ENCODE measurements around the gene OR2Y1.
"Not testable (repeated sequence)": the region's sequence is repeated elsewhere in the genome, so short reads cannot be mapped to it uniquely, and the experiment has no call there.

The OR2Y1 gene

DNA sequence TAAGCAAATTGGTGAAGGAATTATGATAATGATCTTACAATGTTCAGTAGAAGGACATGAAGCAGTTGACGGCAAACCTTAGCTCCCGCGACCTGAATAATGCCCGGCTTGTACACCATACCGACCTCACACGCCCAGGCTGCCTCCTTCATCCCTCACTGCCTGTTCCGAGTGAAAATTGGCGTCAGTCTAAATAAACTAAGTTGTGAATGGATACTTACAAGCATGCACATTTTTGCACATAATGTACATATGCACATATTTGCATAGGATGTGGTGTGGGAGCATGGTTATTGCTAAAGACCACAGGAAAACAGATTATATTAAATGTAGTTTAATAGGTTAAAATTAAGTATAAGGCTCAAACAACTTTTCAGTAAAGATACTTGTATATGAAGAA lies 14.9 kb downstream of the OR2Y1 start:
- no peaks in the 10 kb centered on the region for H3K4me1 ChIP-seq (ENCODE audit: control insufficient read depth, insufficient read depth, low read length)
- no peaks in the 10 kb centered on the region for H3K27me3 ChIP-seq (ENCODE audit: control insufficient read depth, insufficient read depth, low read length)
- no peaks in the 10 kb centered on the region for H3K9me3 ChIP-seq (replicated peaks; ENCODE audit: low read length)
- H3K36me3 ChIP-seq (ENCODE audit: insufficient read depth, low read length) = no peaks in the 10 kb centered on the region
- no peak overlapping the region for H3K9ac ChIP-seq (ENCODE audit: low read depth, low read length)
- no peak overlapping the region for H3K4me2 ChIP-seq (ENCODE audit: low read length)
- H3K4me3 ChIP-seq (ENCODE audit: low read length) = no peak overlapping the region

DNA sequence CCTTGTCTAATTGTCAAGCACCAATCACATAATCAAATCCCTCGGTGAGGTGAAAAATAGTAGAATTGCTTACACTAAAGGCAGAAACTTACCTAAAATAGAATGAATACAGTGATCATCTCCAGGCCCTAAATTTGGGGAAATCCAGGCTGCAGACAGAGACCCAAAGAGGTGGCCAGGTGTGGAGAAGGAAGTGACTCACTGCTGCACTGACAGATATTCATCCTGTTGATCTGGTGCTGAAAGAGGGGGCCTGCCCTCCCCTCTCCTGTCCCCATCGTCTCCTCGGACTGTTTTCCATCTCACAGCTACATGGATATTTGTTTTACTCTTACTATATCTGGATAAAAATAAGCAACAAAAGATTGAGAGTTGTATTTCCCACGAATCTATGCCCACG lies 15.9 kb downstream of the OR2Y1 start:
- no peak overlapping the region for H3K4me2 ChIP-seq (ENCODE audit: low read length)
- H3K4me1 ChIP-seq (ENCODE audit: control insufficient read depth, insufficient read depth, low read length) = no peaks in the 10 kb centered on the region
- no peaks in the 10 kb centered on the region for H3K9me3 ChIP-seq (replicated peaks; ENCODE audit: low read length)
- H3K9ac ChIP-seq (ENCODE audit: low read depth, low read length) = no peak overlapping the region
- H3K27me3 ChIP-seq (ENCODE audit: control insufficient read depth, insufficient read depth, low read length) = no peaks in the 10 kb centered on the region
- H3K36me3 ChIP-seq (ENCODE audit: insufficient read depth, low read length) = no peaks in the 10 kb centered on the region
- no peak overlapping the region for H3K4me3 ChIP-seq (ENCODE audit: low read length)

DNA sequence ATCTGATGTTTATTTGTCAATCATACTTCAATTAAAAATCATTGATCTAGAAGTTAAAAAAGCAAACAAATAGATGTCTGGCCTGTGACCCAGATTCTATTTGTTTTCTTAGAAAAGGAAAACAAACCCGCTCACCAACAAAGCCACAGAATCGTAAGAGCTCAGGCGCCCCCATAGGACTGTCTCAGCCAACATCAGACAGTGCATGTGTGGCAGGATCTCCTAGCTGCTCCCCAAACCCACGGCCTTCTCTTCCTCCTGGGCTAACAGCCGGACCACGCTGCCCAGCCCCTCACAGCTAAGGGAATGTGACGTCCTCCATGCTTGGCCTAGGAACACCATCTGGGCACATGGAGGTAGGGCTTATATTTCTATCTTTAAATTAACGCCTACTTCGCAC lies 19.4 kb downstream of the OR2Y1 start:
- Histone ChIP-seq H3K9ac (ENCODE audit: low read depth, low read length) (no peak overlapping the region), H3K36me3 (ENCODE audit: insufficient read depth, low read length) (no peaks in the 10 kb centered on the region), H3K4me2 (ENCODE audit: low read length) (no peak overlapping the region), H3K4me1 (ENCODE audit: control insufficient read depth, insufficient read depth, low read length) (no peaks in the 10 kb centered on the region), H3K9me3 (replicated peaks; ENCODE audit: low read length) (no peaks in the 10 kb centered on the region), H3K4me3 (ENCODE audit: low read length) (no peak overlapping the region), H3K27me3 (ENCODE audit: control insufficient read depth, insufficient read depth, low read length) (peaks cover 15% of the 10 kb centered on the region)

DNA sequence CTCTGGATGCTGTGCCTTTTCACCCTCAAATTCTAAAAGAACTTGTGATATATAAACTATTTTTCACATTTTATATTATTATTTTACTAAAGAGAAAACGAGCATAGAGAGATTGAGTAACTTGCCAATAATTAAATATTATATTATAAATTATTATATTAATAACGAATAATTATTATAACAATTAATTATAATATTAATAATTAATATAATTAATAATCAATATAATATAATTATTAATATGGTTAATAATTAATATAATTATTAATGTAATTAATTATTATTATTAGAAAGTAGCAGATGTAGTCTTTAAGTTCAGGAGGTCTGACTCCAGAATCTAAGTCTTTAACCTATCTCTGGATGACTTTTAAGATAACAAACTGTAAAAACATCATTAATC lies 20.1 kb downstream of the OR2Y1 start:
- H3K27me3 ChIP-seq (ENCODE audit: control insufficient read depth, insufficient read depth, low read length) = peaks cover 15% of the 10 kb centered on the region
- no peaks in the 10 kb centered on the region for H3K4me1 ChIP-seq (ENCODE audit: control insufficient read depth, insufficient read depth, low read length)
- H3K36me3 ChIP-seq (ENCODE audit: insufficient read depth, low read length) = no peaks in the 10 kb centered on the region
- H3K4me2 ChIP-seq (ENCODE audit: low read length) = no peak overlapping the region
- no peak overlapping the region for H3K4me3 ChIP-seq (ENCODE audit: low read length)
- no peaks in the 10 kb centered on the region for H3K9me3 ChIP-seq (replicated peaks; ENCODE audit: low read length)
- no peak overlapping the region for H3K9ac ChIP-seq (ENCODE audit: low read depth, low read length)

DNA sequence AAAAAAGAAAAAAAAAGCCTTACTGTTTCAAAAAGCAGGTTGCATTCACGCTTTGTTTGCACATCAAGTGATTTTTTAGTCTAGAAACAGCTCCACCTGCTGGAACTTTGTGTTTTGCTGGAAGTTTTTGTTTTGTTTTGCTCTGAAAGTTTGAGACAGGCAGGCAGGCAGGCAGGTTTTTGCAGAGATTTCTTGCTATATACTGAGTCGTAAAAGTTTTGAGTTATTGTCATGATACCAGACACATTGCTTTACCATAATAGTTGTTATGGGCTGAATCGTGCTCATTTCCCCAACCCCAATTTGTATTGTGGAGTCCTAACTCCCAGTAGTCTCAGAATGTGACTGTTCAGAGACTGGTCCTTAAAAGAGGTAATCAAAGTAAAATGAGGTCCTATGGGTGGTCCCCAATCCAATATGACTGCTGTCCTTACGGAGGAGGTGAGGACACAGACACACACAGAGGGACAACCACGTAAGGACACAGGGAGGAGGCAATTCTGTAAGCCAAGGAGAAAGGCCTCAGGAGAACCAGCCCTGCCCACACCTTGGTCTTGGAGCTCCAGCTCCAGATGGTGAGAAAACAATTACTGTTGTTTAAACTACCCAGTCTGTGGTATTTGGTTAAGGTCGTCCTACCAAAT lies 20.9 kb downstream of the OR2Y1 start:
- Histone ChIP-seq H3K27me3 (ENCODE audit: control insufficient read depth, insufficient read depth, low read length) (peaks cover 15% of the 10 kb centered on the region), H3K36me3 (ENCODE audit: insufficient read depth, low read length) (no peaks in the 10 kb centered on the region), H3K4me1 (ENCODE audit: control insufficient read depth, insufficient read depth, low read length) (no peaks in the 10 kb centered on the region), H3K9me3 (replicated peaks; ENCODE audit: low read length) (no peaks in the 10 kb centered on the region), H3K9ac (ENCODE audit: low read depth, low read length) (no peak overlapping the region), H3K4me2 (ENCODE audit: low read length) (no peak overlapping the region), H3K4me3 (ENCODE audit: low read length) (no peak overlapping the region)

DNA sequence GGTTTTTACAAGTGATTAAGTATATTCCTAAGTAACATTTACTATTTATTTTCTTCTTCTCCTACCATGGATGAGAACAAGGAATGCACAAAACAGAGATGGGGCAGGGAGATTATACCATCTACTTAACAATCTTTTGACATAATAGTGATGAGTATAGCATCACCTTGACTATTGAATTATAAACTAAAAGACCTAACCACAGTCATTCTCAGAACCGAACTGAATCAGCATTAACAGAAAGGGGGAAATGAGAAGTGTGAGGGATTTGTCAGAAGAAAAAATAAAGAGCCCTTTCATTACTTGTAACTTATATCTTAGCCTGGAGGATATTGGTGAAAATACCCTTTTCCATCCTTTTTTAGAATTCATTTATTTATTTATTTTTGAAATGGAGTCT lies 21.9 kb downstream of the OR2Y1 start:
- Histone ChIP-seq H3K9me3 (replicated peaks; ENCODE audit: low read length) (no peaks in the 10 kb centered on the region), H3K4me1 (ENCODE audit: control insufficient read depth, insufficient read depth, low read length) (no peaks in the 10 kb centered on the region), H3K27me3 (ENCODE audit: control insufficient read depth, insufficient read depth, low read length) (peaks cover 15% of the 10 kb centered on the region), H3K4me2 (ENCODE audit: low read length) (no peak overlapping the region), H3K4me3 (ENCODE audit: low read length) (no peak overlapping the region), H3K36me3 (ENCODE audit: insufficient read depth, low read length) (no peaks in the 10 kb centered on the region), H3K9ac (ENCODE audit: low read depth, low read length) (no peak overlapping the region)

DNA sequence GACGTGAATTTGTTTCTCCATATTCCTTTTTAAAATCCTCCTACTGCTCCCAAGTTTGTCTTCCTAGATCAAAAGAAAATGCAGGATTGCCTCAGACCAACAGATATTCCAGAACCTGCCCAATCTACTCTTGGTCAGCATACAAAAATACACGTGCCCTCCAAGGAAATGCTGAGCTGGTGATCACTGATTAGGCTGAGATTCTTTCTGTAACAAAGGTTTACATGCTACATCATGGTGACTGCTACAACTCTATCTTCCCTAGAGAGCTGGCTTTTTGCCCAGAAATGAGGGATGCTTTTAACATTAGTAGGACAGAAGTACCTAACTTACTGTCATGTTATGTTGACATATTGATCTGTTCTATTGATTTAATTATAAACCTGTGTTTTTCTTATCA lies 35.5 kb downstream of the OR2Y1 start:
- Histone ChIP-seq H3K4me2 (ENCODE audit: low read length) (no peak overlapping the region), H3K27me3 (ENCODE audit: control insufficient read depth, insufficient read depth, low read length) (no peaks in the 10 kb centered on the region), H3K36me3 (ENCODE audit: insufficient read depth, low read length) (no peaks in the 10 kb centered on the region), H3K4me3 (ENCODE audit: low read length) (no peak overlapping the region), H3K4me1 (ENCODE audit: control insufficient read depth, insufficient read depth, low read length) (no peaks in the 10 kb centered on the region), H3K9ac (ENCODE audit: low read depth, low read length) (no peak overlapping the region), H3K9me3 (replicated peaks; ENCODE audit: low read length) (no peaks in the 10 kb centered on the region)

DNA sequence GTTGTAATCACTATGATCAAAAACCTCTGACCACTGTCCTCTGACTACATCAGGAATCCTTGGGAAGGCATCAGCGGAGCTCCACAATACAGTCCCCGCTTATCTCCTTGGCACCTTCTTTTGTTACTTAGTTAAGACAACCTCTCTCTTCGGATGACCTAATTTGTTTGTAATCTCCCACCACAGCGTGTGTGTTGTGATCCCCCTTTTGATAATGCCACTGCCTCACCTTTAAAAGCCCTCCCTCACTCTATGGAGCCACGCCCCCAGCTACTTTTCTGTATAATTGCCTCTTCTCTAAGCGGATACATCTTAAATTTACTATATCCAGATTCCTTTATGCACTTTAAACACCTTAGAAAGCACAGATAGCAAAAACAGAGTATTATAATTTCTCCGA lies 35.9 kb downstream of the OR2Y1 start:
- Histone ChIP-seq H3K4me2 (ENCODE audit: low read length) (no peak overlapping the region), H3K9me3 (replicated peaks; ENCODE audit: low read length) (no peaks in the 10 kb centered on the region), H3K4me1 (ENCODE audit: control insufficient read depth, insufficient read depth, low read length) (no peaks in the 10 kb centered on the region), H3K36me3 (ENCODE audit: insufficient read depth, low read length) (no peaks in the 10 kb centered on the region), H3K9ac (ENCODE audit: low read depth, low read length) (no peak overlapping the region), H3K4me3 (ENCODE audit: low read length) (no peak overlapping the region), H3K27me3 (ENCODE audit: control insufficient read depth, insufficient read depth, low read length) (no peaks in the 10 kb centered on the region)

DNA sequence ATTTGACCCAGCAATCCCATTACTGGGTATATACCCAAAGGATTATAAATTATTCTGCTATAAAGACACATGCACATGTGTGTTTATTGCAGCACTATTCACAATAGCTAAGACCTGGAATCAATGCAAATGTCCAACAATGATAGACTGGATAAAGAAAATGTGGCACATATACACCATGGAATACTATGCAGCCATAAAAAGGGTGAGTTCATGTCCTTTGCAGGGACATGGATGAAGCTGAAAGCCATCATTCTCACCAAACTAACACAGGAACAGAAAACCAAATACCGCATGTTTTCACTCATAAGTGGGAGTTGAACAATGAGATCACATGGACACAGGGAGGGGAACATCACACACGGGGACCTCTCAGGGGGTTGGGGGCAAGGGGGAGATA lies 36.5 kb downstream of the OR2Y1 start:
- H3K9ac ChIP-seq (ENCODE audit: low read depth, low read length); H3K4me3 ChIP-seq (ENCODE audit: low read length); H3K36me3 ChIP-seq (ENCODE audit: insufficient read depth, low read length): not testable (repeated sequence)

DNA sequence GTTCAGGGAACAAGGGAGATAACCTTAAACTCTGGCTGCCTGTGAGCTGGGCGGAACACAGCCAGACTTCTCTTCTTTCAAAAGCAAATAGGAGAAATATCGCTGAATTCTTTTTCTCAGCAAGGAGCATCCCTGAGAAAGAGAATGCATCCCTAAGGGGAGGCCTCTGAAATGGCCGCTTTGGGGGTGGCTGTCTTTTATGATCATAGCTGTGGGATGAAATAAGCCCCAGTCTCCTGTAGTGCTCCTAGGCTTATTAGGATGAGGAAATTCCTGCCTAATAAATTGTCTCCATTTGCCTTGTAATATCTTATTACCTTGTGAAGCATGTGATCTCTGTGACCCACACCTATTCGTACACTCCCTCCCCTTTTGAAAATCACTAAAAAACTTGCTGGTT lies 39.4 kb downstream of the OR2Y1 start:
- H3K4me2 ChIP-seq (ENCODE audit: low read length); H3K4me1 ChIP-seq (ENCODE audit: control insufficient read depth, insufficient read depth, low read length); H3K36me3 ChIP-seq (ENCODE audit: insufficient read depth, low read length); H3K9me3 ChIP-seq (replicated peaks; ENCODE audit: low read length); H3K27me3 ChIP-seq (ENCODE audit: control insufficient read depth, insufficient read depth, low read length); H3K4me3 ChIP-seq (ENCODE audit: low read length); H3K9ac ChIP-seq (ENCODE audit: low read depth, low read length): not testable (repeated sequence)

More for the DNA sequence above, 36.5 kb downstream of the OR2Y1 start:
- not testable (repeated sequence) for H3K4me2 ChIP-seq (ENCODE audit: low read length); H3K4me1 ChIP-seq (ENCODE audit: control insufficient read depth, insufficient read depth, low read length); H3K9me3 ChIP-seq (replicated peaks; ENCODE audit: low read length); H3K27me3 ChIP-seq (ENCODE audit: control insufficient read depth, insufficient read depth, low read length)

DNA sequence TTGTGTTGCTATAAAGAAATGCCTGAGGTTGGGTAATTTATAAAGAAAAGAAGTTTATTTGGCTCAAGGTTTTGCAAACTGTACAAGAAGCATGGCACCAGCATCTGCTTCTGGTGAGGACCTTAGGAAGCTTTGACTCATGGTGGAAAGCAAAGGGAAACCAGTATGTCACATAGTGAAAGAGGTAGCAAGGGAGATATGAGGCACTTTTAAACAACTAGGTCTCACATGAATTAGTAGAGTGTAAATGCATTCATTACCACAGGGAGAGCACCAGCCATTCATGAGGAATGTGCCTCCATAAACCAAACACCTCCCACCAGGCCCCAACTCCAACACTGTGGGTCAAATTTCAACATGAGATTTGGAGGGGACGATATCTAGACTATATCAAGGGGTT lies 40.8 kb downstream of the OR2Y1 start:
- H3K4me1 ChIP-seq (ENCODE audit: control insufficient read depth, insufficient read depth, low read length) = no peaks in the 10 kb centered on the region
- no peaks in the 10 kb centered on the region for H3K27me3 ChIP-seq (ENCODE audit: control insufficient read depth, insufficient read depth, low read length)
- H3K9me3 ChIP-seq (replicated peaks; ENCODE audit: low read length) = no peaks in the 10 kb centered on the region
- H3K4me2 ChIP-seq (ENCODE audit: low read length) = no peak overlapping the region
- no peak overlapping the region for H3K4me3 ChIP-seq (ENCODE audit: low read length)
- no peak overlapping the region for H3K9ac ChIP-seq (ENCODE audit: low read depth, low read length)
- no peaks in the 10 kb centered on the region for H3K36me3 ChIP-seq (ENCODE audit: insufficient read depth, low read length)

DNA sequence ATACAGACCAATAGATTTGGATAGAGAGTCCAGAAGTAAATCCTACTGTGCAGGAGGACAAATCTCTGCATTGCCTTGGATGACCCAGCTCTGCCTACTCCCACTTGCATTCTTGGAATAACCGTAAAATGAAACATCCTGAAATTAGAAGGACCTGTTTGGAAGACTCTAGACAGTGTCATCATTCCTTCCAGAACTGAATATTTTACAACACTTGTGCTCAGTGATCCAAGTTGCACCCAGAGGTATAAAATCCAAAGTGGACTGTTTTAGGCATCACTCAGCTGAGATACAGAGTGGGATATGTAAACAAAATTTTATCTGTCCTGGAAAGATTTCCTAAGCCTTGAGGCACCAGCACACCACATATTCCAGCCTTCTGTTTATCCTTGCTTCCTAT lies 43.7 kb downstream of the OR2Y1 start:
- Histone ChIP-seq H3K36me3 (ENCODE audit: insufficient read depth, low read length) (no peaks in the 10 kb centered on the region), H3K27me3 (ENCODE audit: control insufficient read depth, insufficient read depth, low read length) (no peaks in the 10 kb centered on the region), H3K4me2 (ENCODE audit: low read length) (no peak overlapping the region), H3K9ac (ENCODE audit: low read depth, low read length) (no peak overlapping the region), H3K4me3 (ENCODE audit: low read length) (no peak overlapping the region), H3K4me1 (ENCODE audit: control insufficient read depth, insufficient read depth, low read length) (no peaks in the 10 kb centered on the region), H3K9me3 (replicated peaks; ENCODE audit: low read length) (no peaks in the 10 kb centered on the region)
